GM18498 (cell line): ENCODE data around the gene CIRBP.
A peak's percentile ranks its signal among the peaks of the same experiment; 100 is the strongest.
"Not testable (repeated sequence)": the region's sequence is repeated elsewhere in the genome, so short reads cannot be mapped to it uniquely, and the experiment has no call there.

Source experiments
- ATAC-seq: cut with Tn5 transposase; IDR thresholded peaks from one replicate; pipeline ENCODE4 v1.9.1; 2021; ENCODE audit warnings: mild to moderate bottlenecking, moderate library complexity; ENCODE audit not compliant: unreplicated experiment

Gene CIRBP

GRCh38 chr19:1243768-1244692 is 25.1 kb upstream of the CIRBP start:
- no peak for ATAC-seq

- no peak for ATAC-seq
Measured at GRCh38 chr19:1244693-1245451, 24.3 kb upstream of the CIRBP start.

DNA sequence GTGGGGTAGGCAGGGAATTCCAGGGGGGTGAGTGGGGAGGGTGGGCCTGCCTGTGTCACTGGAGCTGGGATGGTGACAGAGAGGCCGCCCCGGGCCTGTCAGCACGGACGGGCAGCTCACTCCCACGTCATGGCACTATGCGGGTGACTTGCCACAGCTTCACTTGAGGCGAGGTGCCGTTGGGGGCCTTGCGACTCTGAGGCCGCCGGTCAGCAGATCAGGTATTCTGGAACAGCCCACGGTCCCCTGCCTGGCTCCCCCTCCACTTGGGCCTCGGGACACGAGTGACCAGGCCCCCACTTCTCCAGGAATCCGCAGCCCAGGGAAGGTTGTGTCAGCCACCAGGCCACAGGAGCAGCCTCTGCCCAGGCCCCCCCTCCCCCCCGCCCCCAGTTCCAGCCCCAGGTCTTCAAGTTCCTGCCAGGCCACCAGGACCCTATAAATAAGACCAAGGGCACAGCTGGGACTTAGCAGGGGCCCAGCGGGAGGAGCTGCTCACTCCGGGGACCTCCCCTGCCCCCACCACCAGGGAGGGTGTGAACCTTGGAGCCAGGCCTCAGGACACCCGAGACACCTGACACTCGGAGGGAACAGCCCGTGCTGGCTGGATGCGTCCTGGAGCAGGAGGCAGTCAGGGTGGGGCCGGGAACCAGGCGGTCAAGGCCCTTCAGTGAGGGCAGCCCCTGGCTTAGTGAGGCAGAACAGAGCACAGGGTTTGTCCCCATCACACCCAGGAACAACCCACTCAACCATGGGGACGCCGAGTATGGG is 23.5 kb upstream of the CIRBP start:
- no peak for ATAC-seq

GRCh38 chr19:1246265-1247087 is 22.7 kb upstream of the CIRBP start:
- ATAC-seq = not testable (repeated sequence)

DNA sequence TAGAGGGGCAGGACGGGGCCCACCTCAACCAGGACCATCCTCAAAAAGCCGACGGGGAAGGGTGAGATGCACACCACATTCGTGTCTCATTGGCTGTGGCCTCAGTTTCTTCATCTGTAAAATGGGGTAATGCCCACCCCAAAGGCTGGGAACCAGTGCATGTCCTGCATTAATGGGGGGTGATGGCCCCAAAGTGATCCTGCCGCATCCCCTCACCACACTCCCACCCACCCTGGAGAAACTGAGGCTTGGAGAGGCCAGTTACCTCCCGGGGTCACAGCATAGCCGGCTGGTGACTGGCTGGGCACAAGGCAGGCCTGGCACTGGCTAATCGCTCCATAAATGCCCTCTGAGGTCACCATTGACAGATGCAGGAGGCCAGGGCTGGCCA is 21.4 kb upstream of the CIRBP start:
- ATAC-seq = no peak

DNA sequence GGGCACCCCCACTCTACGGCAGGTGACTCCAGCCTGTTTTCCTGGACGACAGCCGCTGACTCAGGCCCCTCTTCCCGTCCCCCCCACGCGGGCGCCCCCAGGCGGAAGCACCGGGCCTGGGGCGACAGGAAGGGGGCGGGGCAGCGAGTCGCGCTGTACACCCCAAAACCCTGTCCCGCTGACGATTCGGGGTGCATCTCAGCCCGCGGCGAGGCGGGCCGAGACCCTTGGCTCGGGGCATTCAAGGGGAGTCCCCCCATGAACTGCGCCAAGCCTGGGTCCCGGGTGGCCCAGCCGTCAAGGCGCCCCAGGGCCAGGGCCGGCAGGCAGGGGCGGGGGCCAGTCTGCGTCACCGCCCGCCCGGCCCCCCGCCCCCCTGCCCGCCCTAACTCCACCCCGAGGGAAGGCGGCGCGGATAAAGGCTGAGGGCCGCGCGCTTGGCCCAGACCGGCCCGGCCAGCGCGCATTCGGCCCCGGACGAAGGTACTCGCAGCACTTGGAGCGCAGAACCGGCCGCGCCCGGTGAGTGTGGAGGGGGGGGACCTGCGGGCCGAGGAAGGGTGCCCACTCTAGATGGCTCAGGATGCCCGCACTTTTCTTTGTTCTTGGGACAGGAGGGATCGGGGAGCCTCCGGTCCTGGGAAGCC is 20.9 kb upstream of the CIRBP start, which contains the start of gene MIDN:
TSS of gene MIDN (plus strand) at position 445 of the 647 bp plus-strand sequence. CDS start 1,714 bp downstream, outside the sequence.
- peak; percentile 14 for ATAC-seq

- peak; percentile 31 for ATAC-seq
Measured at GRCh38 chr19:1248786-1249297, 20.3 kb upstream of the CIRBP start.

DNA sequence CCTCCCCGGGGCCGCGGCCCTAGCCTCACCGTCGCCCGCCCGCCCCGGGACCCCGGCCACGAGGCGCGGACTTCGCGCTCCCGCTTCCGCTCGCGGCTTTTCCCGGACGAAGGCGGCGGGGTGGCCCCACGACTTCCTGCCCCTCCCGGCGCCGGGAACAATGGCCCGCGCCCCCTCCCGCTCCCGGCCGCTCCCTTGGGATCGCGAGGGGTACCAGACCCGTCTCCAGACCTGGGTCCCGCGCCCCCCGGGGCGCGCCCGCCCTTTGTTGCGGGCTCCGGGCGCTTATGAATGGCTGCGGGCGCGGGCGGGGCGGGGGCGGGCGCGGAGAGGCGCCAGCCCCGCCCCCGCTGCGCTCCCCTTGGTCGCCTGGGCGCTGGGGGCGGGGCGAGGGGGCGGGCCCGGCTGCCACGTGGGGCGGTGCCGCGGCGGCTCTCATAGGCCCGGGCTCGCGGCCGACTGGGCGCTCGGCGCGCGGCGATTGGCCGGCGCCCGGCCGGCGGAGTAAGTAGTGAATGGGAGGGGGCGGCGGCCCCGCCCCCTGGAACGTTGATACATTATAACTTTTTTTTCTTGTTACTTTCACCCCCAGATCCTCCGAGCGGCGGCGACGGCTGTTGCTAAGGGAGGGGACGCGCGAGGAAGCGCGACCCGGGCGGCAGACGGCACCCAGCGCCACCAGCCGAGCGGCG is 19.7 kb upstream of the CIRBP start:
- peak; percentile 47 for ATAC-seq

GRCh38 chr19:1249990-1250436 is 19.1 kb upstream of the CIRBP start:
- ATAC-seq = peak; percentile 0

- no peak for ATAC-seq
Measured at GRCh38 chr19:1250437-1251260, 18.5 kb upstream of the CIRBP start.

GRCh38 chr19:1251330-1252220 is 17.6 kb upstream of the CIRBP start:
- ATAC-seq = no peak

GRCh38 chr19:1252221-1252820 is 16.8 kb upstream of the CIRBP start:
- ATAC-seq = no peak

DNA sequence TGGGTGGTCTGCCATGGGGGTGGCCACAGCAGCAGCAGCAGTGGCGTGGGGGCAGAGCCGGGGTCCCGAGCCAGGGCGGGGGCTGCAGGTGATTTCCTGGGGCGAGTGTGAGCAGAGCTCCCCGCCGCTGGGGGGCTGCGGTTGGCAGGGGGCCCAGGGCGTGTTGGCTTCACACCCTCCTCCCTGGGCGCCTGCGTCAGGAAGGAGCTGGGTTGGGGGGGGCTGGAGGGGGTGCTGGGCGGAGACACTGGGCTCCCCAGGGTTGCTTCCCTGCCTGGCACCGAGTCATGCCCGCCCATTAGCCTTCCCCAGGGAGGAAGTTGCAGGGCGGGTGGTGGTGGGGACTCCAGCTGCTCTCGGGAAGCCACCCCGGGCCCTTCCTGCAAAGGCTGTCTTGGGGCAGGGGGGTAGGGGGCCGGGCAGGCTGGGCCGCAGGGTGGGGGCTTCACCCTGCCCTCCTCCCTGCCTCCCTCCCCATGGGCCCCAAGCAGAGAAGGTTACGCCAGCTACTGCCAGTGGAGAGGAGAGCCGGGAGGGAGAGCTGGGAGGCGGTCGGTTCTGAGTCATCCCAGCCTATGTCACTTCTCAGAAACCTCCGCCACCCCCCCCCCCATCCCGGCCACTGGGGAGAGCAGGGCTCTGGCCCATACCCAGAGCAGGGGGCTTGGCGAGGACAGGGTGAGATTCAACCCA is 16.2 kb upstream of the CIRBP start:
- no peak for ATAC-seq

DNA sequence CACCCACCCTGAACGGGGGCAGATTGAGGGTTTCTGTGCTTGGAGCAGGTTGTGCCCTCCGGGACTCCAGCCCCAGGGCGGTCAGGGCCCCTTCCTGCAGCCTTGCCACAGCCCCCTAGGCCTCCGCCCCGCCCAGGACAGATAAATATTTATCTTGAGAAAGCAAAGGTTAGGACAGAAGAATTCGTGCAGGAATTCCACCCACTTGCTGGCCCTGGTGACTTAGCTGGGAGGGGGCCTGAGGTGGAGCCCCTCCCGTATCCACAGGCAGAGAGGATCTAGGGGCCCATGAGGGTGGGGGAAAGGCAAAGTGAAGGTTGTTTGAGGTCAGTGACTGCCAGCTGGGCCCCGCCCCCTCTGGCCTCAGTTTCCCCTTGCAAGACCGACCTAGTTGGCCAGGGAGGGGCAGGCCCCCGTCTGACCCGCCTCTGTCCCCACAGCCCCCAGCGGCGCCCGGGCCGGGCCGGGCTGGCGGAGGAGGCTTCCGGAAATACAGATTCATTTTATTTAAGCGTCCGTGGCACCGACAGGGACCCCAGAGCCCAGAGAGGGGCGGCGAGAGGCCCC is 15.5 kb upstream of the CIRBP start:
- no peak for ATAC-seq

- no peak for ATAC-seq
Measured at GRCh38 chr19:1254081-1254527, 15.0 kb upstream of the CIRBP start.
